Thymus (tissue), 11 donors: ENCODE measurements around the gene ERGIC3. TPM values are rescaled to one million over a fixed set of nuclear protein-coding genes. Genes with fewer than 3 reads are reported as not detected.
A peak's percentile ranks its signal among the peaks of the same experiment; 100 is the strongest.
"Not testable (repeated sequence)": the region's sequence is repeated elsewhere in the genome, so short reads cannot be mapped to it uniquely, and the experiment has no call there.

ENCODE experiments used
- DNase-seq, 9 donors: peaks; one replicate each; pipeline ENCODE4 v3.0.0-alpha.2; 2013; ENCODE audit warnings: low spot score in 9 of 9, low read depth in 6 of 9, missing footprints in 1 of 9
- H3K27ac ChIP-seq, 2 donors: one replicate each; pipeline ENCODE4 v1.5.1; 2013; ENCODE audit warnings: control low read depth in 1 of 2, low read depth in 1 of 2, low read length in 1 of 2, mild to moderate bottlenecking in 1 of 2, moderate library complexity in 1 of 2
- H3K27me3 ChIP-seq, 2 donors: one replicate each; pipeline ENCODE4 v1.5.1; 2013; ENCODE audit warnings: low read length in 1 of 2; ENCODE audit not compliant: control insufficient read depth in 2 of 2, insufficient read depth in 1 of 2
- H3K36me3 ChIP-seq, 2 donors: one replicate each; pipeline ENCODE4 v1.5.1; 2013; ENCODE audit warnings: low read length in 1 of 2, mild to moderate bottlenecking in 1 of 2, moderate library complexity in 1 of 2; ENCODE audit not compliant: control insufficient read depth in 2 of 2, insufficient read depth in 2 of 2
- H3K4me1 ChIP-seq, 2 donors: one replicate each; pipeline ENCODE4 v1.5.1; 2013; ENCODE audit warnings: low read length in 2 of 2; ENCODE audit not compliant: control insufficient read depth in 2 of 2, insufficient read depth in 2 of 2
- H3K4me3 ChIP-seq, 2 donors: one replicate each; pipeline ENCODE4 v1.5.1; 2013; ENCODE audit warnings: low read length in 2 of 2, control low read depth in 1 of 2, mild to moderate bottlenecking in 1 of 2
- H3K9me3 ChIP-seq, 2 donors: one replicate each; pipeline ENCODE4 v1.5.1; 2013; ENCODE audit warnings: low read length in 1 of 2, mild to moderate bottlenecking in 1 of 2; ENCODE audit not compliant: control insufficient read depth in 2 of 2, insufficient read depth in 1 of 2
- WGBS: extraction: QIAGEN DNeasy Blood & Tissue Kit; methylation state at CpG from one replicate; pipeline ENCODE4 v1.1.7; 2013; 5-methylcytosine and 5-hydroxymethylcytosine counted together
- polyA plus RNA-seq: library from polyadenylated mRNA; stranded (reverse); fragments of 200-250 nt; gene quantifications from one replicate; pipeline ENCODE4 v1.2.3, GENCODE V29; 2013
- total RNA-seq: library from RNA; stranded (reverse); fragments of 120-200 nt; gene quantifications from one replicate; pipeline ENCODE4 v1.2.4, GENCODE V29; 2013
- donor health status: healthy.

Gene ERGIC3
- total and polyA plus RNA-seq, 2 donors = 157 to 181 TPM

- Histone ChIP-seq H3K36me3 (no peaks in the 10 kb centered on the region), H3K27me3 (no peaks in the 10 kb centered on the region), H3K4me1 (no peaks in the 10 kb centered on the region), H3K27ac (no peak within 1 kb of the TSS), H3K4me3 (no peak within 1 kb of the TSS), H3K9me3 (peaks cover 0 to 3% of the 10 kb centered on the region in 2 donors)
- DNase-seq = no peak
- 95% methylated on average over 2 of the region's 2 CpGs for WGBS
Observed at GRCh38 chr20:35529552-35529951, 12.3 kb upstream of the ERGIC3 start, which contains the start of gene C20orf173. C20orf173 (minus strand) TSS chr20:35529652; CDS start chr20:35529373, 279 bp downstream.

- Histone ChIP-seq H3K9me3 (no peaks in the 10 kb centered on the region), H3K36me3 (peaks cover 3 to 16% of the 10 kb centered on the region in 2 donors), H3K27me3 (no peaks in the 10 kb centered on the region), H3K4me1 (peaks cover 0 to 16% of the 10 kb centered on the region in 2 donors), H3K4me3 (no peak overlapping the region), H3K27ac (peak overlapping the region in 1 of 2 donors; percentile 18)
- WGBS = 68% methylated on average over 11 of the region's 11 CpGs
- DNase-seq = peak in 6 of 9 donors; percentile 28 to 85 (median 44)
Observed at GRCh38 chr20:35539756-35540212, 2.1 kb upstream of the ERGIC3 start.

GRCh38 chr20:35541118-35541782 lies 628 bp upstream of the ERGIC3 start:
- WGBS = 50% methylated on average over 13 of the region's 13 CpGs
- no peaks in the 10 kb centered on the region for H3K9me3 ChIP-seq
- peaks cover 0 to 16% of the 10 kb centered on the region in 2 donors for H3K4me1 ChIP-seq
- peak in 1 of 9 donors; percentile 8 for DNase-seq
- H3K27me3 ChIP-seq = no peaks in the 10 kb centered on the region
- H3K36me3 ChIP-seq = peaks cover 3 to 21% of the 10 kb centered on the region in 2 donors
- H3K27ac ChIP-seq = no peak overlapping the region
- peak overlapping the region; percentile 83 to 89 for H3K4me3 ChIP-seq

GRCh38 chr20:35542990-35543389 lies 1.1 kb downstream of the ERGIC3 start:
- Histone ChIP-seq H3K4me1 (peaks cover 0 to 16% of the 10 kb centered on the region in 2 donors), H3K27ac (no peak overlapping the region), H3K36me3 (peaks cover 16 to 37% of the 10 kb centered on the region in 2 donors), H3K27me3 (no peaks in the 10 kb centered on the region), H3K4me3 (no peak overlapping the region), H3K9me3 (no peaks in the 10 kb centered on the region)
- 94% methylated on average over 1 of the region's 1 CpG for WGBS
- no peak for DNase-seq

GRCh38 chr20:35544436-35544835 lies 2.6 kb downstream of the ERGIC3 start:
- H3K9me3 ChIP-seq = no peaks in the 10 kb centered on the region
- no peaks in the 10 kb centered on the region for H3K27me3 ChIP-seq
- no peak overlapping the region for H3K27ac ChIP-seq
- DNase-seq = no peak
- no peak overlapping the region for H3K4me3 ChIP-seq
- H3K36me3 ChIP-seq = peaks cover 26 to 50% of the 10 kb centered on the region in 2 donors
- peaks cover 0 to 16% of the 10 kb centered on the region in 2 donors for H3K4me1 ChIP-seq
- 94% methylated on average over 16 of the region's 16 CpGs for WGBS

- H3K27ac ChIP-seq, H3K9me3 ChIP-seq, H3K27me3 ChIP-seq, DNase-seq, H3K4me3 ChIP-seq: not testable (repeated sequence)
- WGBS = 97% methylated on average over 7 of the region's 7 CpGs
- Histone ChIP-seq H3K36me3 (peaks cover 30 to 50% of the 10 kb centered on the region in 2 donors), H3K4me1 (peaks cover 0 to 16% of the 10 kb centered on the region in 2 donors)
Observed at GRCh38 chr20:35544941-35545340, 3.1 kb downstream of the ERGIC3 start.

- 90% methylated on average over 1 of the region's 1 CpG for WGBS
- peaks cover 33 to 55% of the 10 kb centered on the region in 2 donors for H3K36me3 ChIP-seq
- no peak overlapping the region for H3K4me3 ChIP-seq
- no peak overlapping the region for H3K27ac ChIP-seq
- H3K4me1 ChIP-seq = peaks cover 0 to 16% of the 10 kb centered on the region in 2 donors
- no peaks in the 10 kb centered on the region for H3K9me3 ChIP-seq
- no peak for DNase-seq
- H3K27me3 ChIP-seq = no peaks in the 10 kb centered on the region
Observed at GRCh38 chr20:35546127-35546526, 4.2 kb downstream of the ERGIC3 start.

GRCh38 chr20:35547329-35547728 lies 5.5 kb downstream of the ERGIC3 start:
- Histone ChIP-seq H3K9me3 (no peaks in the 10 kb centered on the region), H3K36me3 (peaks cover 45 to 66% of the 10 kb centered on the region in 2 donors), H3K4me3 (no peak overlapping the region), H3K27ac (no peak overlapping the region), H3K4me1 (peaks cover 0 to 6% of the 10 kb centered on the region in 2 donors), H3K27me3 (no peaks in the 10 kb centered on the region)
- no peak for DNase-seq
- WGBS = 86% methylated on average over 9 of the region's 9 CpGs

- Histone ChIP-seq H3K4me1 (no peaks in the 10 kb centered on the region), H3K27ac (no peak overlapping the region), H3K4me3 (no peak overlapping the region), H3K27me3 (no peaks in the 10 kb centered on the region), H3K36me3 (peaks cover 73 to 76% of the 10 kb centered on the region in 2 donors), H3K9me3 (no peaks in the 10 kb centered on the region)
- WGBS = 96% methylated on average over 4 of the region's 4 CpGs
- no peak for DNase-seq
Observed at GRCh38 chr20:35551503-35551902, 9.6 kb downstream of the ERGIC3 start.
